Measurements from ENCODE around the gene GSTP1. TPM values are rescaled to one million over a fixed set of nuclear protein-coding genes. Genes with fewer than 3 reads are reported as not detected.
A peak's percentile ranks its signal among the peaks of the same experiment; 100 is the strongest.
"Not testable (repeated sequence)": the region's sequence is repeated elsewhere in the genome, so short reads cannot be mapped to it uniquely, and the experiment has no call there.

The GSTP1 gene
- total RNA-seq = 355 TPM
- long read RNA-seq, transcript GSTP1-202 (7 exons, 961 nt) = major isoform, 146 of 175 reads
- long read RNA-seq, partial matches to known transcripts = 14 of 175 reads
- long read RNA-seq, other reads (novel, unspliced or antisense) = 13 of 175 reads

GRCh38 chr11:67583247-67584204 lies at the start of gene GSTP1:
Gene GSTP1, plus strand, starts transcription at chr11:67583812. Its CDS starts 32 bp downstream, at chr11:67583844.
- peak; percentile 98 for DNase-seq (ENCODE audit: low spot score)

DNA sequence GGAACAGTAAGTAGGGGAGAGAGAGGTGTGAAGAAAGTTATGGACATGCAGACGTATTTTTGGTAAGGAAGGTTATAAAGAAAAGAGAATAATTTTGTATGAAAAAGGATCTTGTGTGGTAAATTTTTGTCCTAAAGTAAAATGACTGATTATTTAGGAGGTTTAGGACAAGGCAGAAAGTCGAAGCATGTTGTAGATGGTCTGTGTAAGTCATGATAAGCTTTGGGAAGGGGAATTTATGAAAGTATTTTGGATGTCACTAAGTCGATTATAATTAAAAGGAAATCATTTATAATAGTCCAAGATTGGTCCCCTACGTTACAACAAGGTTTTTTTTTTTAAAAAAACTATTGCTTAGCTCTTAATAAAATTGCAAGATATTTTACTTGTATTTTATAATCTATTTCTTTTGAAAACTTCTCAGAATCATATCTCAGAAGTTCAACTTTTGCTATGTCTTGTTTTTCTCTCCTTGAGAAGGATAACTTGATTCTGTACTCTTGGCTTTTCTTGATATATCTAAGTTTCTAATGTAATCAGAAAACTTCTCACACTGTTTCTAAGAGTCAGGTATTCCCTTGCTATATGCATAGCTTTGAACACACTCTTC lies 49.4 kb upstream of the GSTP1 start:
- no peak for DNase-seq (ENCODE audit: low spot score)

DNA sequence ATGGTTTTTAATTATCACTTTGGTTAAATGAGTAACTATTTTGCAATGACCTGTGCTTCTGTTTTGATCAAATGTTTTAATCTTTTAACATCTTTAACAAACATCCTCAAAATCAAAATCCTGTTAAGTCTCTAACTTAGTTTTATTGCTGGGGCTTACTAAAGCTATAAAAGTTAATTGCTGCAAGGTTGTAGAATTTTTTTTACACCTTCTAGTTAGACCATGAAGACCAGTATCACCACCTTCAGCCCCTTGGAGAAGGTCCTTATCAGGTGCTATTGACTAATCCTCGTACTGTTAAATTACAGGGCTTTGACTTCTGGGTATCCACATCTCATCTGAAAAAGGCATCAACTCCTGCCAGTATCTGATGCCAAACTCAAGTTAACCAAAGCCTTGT lies 48.1 kb upstream of the GSTP1 start:
- no peak for DNase-seq (ENCODE audit: low spot score)

- no peak for DNase-seq (ENCODE audit: low spot score)
Measured at GRCh38 chr11:67538306-67538705, 45.3 kb upstream of the GSTP1 start.

- no peak for DNase-seq (ENCODE audit: low spot score)
Measured at GRCh38 chr11:67538823-67539505, 44.6 kb upstream of the GSTP1 start.

DNA sequence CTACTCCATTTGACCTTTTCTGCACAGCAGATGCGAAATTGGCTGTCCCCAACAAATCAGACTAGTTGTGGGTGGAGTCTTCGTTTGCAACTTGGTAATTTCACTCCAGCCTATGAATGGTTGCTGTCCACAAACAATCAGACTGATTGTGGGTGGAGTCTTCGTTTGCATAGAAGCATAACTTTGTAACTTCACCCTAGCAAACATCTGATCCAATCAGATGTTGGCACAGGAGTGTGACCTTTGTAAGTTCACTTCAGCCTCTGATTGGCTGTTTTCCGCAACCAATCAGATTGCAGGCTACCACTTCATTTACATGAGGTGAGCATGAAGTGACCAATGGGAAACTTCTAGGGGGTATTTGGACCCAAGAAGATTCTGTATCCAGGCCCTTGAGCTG lies 44.1 kb upstream of the GSTP1 start:
- no peak for DNase-seq (ENCODE audit: low spot score)

DNA sequence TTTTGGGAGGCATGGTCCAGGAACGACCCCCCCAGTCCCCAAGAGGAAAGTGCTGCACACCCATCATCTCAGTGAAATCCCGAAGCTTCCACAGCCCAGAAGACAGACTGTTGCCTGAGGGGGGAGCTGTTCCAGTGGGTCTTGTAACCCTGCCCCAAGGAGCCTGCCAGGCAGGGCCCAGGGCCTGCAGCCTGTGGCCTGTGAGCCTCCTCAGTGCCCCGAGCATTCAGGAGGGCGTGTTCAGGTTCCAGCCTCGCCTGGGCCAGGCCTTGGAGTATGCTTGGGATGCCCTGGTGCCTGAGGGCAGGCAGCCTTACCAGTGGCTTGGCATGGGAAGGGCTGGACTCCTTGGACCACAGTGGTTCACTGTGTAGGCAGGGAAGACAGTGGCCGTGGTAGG lies 42.4 kb upstream of the GSTP1 start:
- DNase-seq (ENCODE audit: low spot score) = no peak

DNA sequence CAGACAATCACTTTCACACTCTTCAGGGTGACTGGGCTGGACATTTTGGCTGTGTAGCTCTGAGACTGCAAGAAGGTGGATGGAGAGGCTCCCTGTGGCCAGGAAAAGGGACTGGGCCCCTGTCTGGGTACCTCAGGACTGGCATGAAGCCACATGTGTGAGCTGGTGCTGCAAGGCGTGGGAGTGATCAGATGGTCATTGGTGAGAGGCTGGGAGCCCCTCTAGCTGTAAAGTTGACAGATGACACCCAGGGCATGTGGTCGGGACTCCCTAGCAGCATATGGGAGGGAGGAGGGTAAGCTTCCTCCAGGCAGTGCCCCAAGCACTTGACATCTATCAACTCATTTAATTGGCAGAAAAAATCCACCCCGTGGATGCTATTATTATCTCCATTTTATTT lies 41.4 kb upstream of the GSTP1 start:
- no peak for DNase-seq (ENCODE audit: low spot score)

GRCh38 chr11:67542971-67543370 lies 40.6 kb upstream of the GSTP1 start:
- no peak for DNase-seq (ENCODE audit: low spot score)

- DNase-seq (ENCODE audit: low spot score) = no peak
Measured at GRCh38 chr11:67543585-67543984, 40.0 kb upstream of the GSTP1 start.

DNA sequence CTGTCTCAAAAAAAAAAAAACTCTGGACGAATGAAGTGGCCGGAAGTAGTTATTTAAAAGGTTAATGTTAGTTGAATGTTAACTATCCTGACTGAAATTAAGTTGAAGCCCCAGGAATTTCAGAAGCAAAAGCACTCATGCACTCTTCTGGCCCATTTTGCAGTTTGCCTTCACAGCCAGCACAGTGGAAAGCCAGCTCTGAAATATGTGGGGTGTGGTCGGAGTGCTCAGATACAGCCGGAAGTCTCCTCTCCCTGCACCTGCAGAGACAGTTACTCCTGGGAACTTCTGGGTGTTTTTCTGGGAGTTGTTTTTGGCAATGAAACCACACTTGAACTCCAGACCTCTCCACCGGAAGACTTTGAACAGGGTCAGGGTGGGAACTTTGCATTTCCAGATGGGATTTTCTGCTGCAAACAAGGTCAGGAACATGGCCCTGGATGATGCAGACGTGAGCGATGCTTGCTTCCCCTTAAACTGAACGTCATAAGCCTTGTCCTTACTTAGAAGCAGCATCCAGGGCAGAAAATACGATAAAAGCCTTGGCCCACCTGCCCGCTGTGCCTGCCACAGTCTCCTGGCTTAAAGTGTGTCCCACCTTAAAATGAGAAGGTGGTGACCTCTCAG lies 38.9 kb upstream of the GSTP1 start:
- DNase-seq (ENCODE audit: low spot score) = no peak

DNA sequence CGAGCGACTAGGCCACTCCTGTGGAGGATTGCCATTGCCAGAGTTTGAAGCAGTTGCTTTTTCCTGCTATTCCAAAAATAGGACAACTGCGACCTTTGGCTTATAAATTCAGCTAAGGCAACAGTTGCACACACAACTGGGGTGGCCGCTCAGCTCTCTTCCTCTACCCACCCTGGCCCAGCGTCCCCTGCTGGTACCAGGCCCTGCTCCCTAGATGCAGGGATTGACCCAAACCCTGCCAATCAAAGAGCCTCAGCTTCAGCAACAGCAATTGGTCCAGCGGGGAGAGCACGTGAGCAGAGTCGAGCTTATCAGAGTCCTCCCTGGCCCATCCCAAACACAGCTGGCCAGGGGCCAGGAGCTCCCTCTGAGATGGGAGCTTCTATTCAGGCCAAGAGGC lies 38.3 kb upstream of the GSTP1 start:
- no peak for DNase-seq (ENCODE audit: low spot score)

GRCh38 chr11:67548112-67548511 lies 35.5 kb upstream of the GSTP1 start:
- DNase-seq (ENCODE audit: low spot score) = not testable (repeated sequence)

GRCh38 chr11:67548555-67549110 lies 35.0 kb upstream of the GSTP1 start:
- no peak for DNase-seq (ENCODE audit: low spot score)

DNA sequence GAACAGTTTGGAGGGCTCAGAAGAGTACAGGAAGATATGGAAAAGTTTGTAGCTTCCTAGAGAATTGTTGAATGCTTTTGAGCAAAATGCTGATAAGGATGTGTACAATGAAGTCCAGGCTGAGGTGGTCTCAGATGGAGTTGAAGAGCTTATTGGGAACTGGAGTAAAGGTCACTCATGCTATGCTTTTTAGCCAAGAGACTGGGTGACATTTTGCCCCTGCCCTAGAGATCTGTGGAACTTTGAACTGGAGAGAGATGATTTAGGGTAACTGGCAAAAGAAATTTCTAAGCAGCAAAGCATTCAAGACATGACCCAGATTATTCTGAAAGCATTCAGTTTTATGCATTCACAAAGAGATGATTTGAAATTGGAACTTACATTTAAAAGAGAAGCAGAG lies 32.5 kb upstream of the GSTP1 start:
- DNase-seq (ENCODE audit: low spot score) = no peak

GRCh38 chr11:67551697-67552096 lies 31.9 kb upstream of the GSTP1 start:
- DNase-seq (ENCODE audit: low spot score) = not testable (repeated sequence)

GRCh38 chr11:67556244-67556643 lies 27.4 kb upstream of the GSTP1 start:
- DNase-seq (ENCODE audit: low spot score) = no peak

GRCh38 chr11:67558084-67558772 lies 25.4 kb upstream of the GSTP1 start:
- no peak for DNase-seq (ENCODE audit: low spot score)

DNA sequence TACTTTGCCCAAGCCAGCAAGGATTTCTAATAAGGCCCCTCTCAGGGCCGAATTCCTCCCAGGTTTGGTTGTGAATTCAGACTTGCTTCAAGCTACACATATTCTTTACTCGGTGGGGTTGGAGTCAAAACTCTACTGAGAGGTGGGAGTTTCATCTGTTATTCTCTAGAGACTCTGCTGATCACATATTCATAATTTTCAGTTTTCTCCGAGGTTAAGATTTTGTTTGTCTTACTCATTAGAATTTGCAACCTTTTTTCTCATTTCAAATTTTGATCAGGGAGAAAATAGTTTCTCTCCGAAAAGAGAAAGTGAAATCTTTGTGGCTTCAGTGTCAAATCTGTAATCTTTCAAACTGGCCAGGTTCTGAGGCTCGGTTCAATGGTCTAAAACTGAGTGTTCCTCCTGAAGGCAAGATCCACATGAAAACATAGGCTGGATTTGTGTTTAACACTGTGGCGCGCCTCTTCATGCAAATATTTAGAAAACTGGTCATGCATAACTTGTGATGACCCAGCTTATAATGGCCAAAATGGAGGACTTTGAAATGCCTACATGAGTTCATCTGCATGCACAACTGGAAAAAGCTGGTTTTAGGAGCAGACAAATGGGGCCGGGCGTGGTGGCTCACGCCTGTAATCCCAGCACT lies 21.5 kb upstream of the GSTP1 start:
- DNase-seq (ENCODE audit: low spot score) = no peak
